H1 (cell line): ENCODE measurements around the gene MUC5B. TPM values are rescaled to one million over a fixed set of nuclear protein-coding genes. Genes with fewer than 3 reads are reported as not detected.

Experiments
- CTCF ChIA-PET: fragments of 300-600 bp; sonication (Branson Sonifier 250); formaldehyde crosslinking; loops from one replicate; lab custom pipeline; 2021; ENCODE audit not compliant: partially characterized antibody; lab: Charles Lee
- POLR2A ChIA-PET: fragments of 300-600 bp; sonication (Branson Sonifier 250); formaldehyde crosslinking; loops from one replicate; lab custom pipeline; 2021; ENCODE audit warnings: inconsistent platforms; ENCODE audit not compliant: partially characterized antibody; lab: Charles Lee
- DNase-seq, 2 experiments: peaks; one replicate each; pipeline versions ENCODE4 v3.0.0 to v3.0.0-alpha.2; 2010 to 2022; ENCODE audit warnings: low spot score in 2 of 2, low read depth in 1 of 2, mixed read lengths in 1 of 2
- FAIRE-seq: peaks from 2 replicates; lab custom pipeline; 2011; peaks lifted over from hg19 to GRCh38; lab: Jason Lieb, UNC
- H2AFZ ChIP-seq: 2 replicates; pipeline ENCODE4 v1.8.1; 2012; ENCODE audit warnings: low read length, inconsistent platforms
- H2AK5ac ChIP-seq: 2 replicates; pipeline ENCODE4 v1.6.1; 2013; ENCODE audit warnings: low read depth, low read length
- H2BK120ac ChIP-seq: replicated peaks from 2 replicates; pipeline ENCODE3; 2013; ENCODE audit warnings: low read depth, low read length, inconsistent platforms
- H2BK12ac ChIP-seq: 2 replicates; pipeline ENCODE4 v1.6.1; 2013; ENCODE audit warnings: low read depth, low read length
- H2BK15ac ChIP-seq: 2 replicates; pipeline ENCODE4 v1.6.1; 2013; ENCODE audit warnings: low read length
- H2BK20ac ChIP-seq: 2 replicates; pipeline ENCODE4 v1.6.1; 2013; ENCODE audit warnings: low read length
- H2BK5ac ChIP-seq: 2 replicates; pipeline ENCODE4 v1.6.1; 2013; ENCODE audit warnings: low read depth, low read length
- H3K14ac ChIP-seq: 2 replicates; pipeline ENCODE4 v1.6.1; 2013; ENCODE audit warnings: inconsistent platforms; ENCODE audit not compliant: insufficient read length
- H3K18ac ChIP-seq: 2 replicates; pipeline ENCODE4 v1.6.1; 2013; ENCODE audit warnings: low read length; ENCODE audit errors: extremely low read depth
- H3K23ac ChIP-seq: 2 replicates; pipeline ENCODE4 v1.6.1; 2013; ENCODE audit warnings: inconsistent platforms; ENCODE audit not compliant: insufficient read length
- H3K23me2 ChIP-seq: 2 replicates; pipeline ENCODE4 v1.6.1; 2013; ENCODE audit warnings: low read depth, low read length
- H3K27ac ChIP-seq: 2 replicates; pipeline ENCODE4 v1.6.1; 2011; ENCODE audit warnings: low read depth, low read length, inconsistent platforms
- H3K27me3 ChIP-seq, 4 experiments: replicated peaks in 1 of 4; 1 replicate in 1 of 4; 2 replicates in 3 of 4; pipeline versions ENCODE4 v1.6.1 to v1.8.1; 2011 to 2013; ENCODE audit warnings: low read length in 3 of 4, mild to moderate bottlenecking in 3 of 4, inconsistent platforms in 2 of 4, mixed read lengths in 2 of 4, moderate library complexity in 1 of 4; ENCODE audit not compliant: control insufficient read depth in 3 of 4, insufficient read depth in 3 of 4; ENCODE audit errors: extremely low read depth in 1 of 4
- H3K36me3 ChIP-seq, 4 experiments: 2 replicates each; pipeline versions ENCODE4 v1.6.1 to v1.8.1; 2011 to 2013; ENCODE audit warnings: mild to moderate bottlenecking in 4 of 4, low read length in 3 of 4, moderate library complexity in 2 of 4, control low read depth in 1 of 4, inconsistent platforms in 1 of 4; ENCODE audit not compliant: insufficient read depth in 4 of 4, control insufficient read depth in 2 of 4
- H3K4ac ChIP-seq: replicated peaks from 2 replicates; pipeline ENCODE3; 2013; ENCODE audit warnings: low read length, low read depth, mixed read lengths, inconsistent platforms; ENCODE audit not compliant: insufficient read length
- H3K4me1 ChIP-seq, 4 experiments: replicated peaks in 1 of 4; 1 replicate in 1 of 4; 2 replicates in 3 of 4; pipeline versions ENCODE4 v1.6.1 to v1.8.1; 2011 to 2013; ENCODE audit warnings: low read length in 3 of 4, inconsistent platforms in 2 of 4, mixed read lengths in 1 of 4; ENCODE audit not compliant: insufficient read depth in 4 of 4, control insufficient read depth in 3 of 4
- H3K4me2 ChIP-seq, 2 experiments: 2 replicates each; pipeline versions ENCODE4 v1.6.1 to v1.8.1; 2011 to 2013; ENCODE audit warnings: low read depth in 2 of 2, low read length in 2 of 2, control low read depth in 1 of 2, inconsistent platforms in 1 of 2, mild to moderate bottlenecking in 1 of 2; ENCODE audit not compliant: insufficient read depth in 1 of 2
- H3K4me3 ChIP-seq, 4 experiments: fragments of 200-600, 300-600 bp in 1 of 4; sonication (generic), shearing (Covaris generic), sonication (Bioruptor Twin) in 1 of 4; 2 replicates each; pipeline versions ENCODE4 v1.5.1 to v1.8.1; 2011 to 2016; ENCODE audit warnings: low read length in 4 of 4, low read depth in 3 of 4, control low read depth in 2 of 4, inconsistent platforms in 2 of 4, mild to moderate bottlenecking in 2 of 4, mixed read lengths in 1 of 4, moderate library complexity in 1 of 4; ENCODE audit not compliant: insufficient read depth in 2 of 4; ENCODE audit errors: extremely low read depth in 1 of 4
- H3K56ac ChIP-seq: replicated peaks from 2 replicates; pipeline ENCODE3; 2013; ENCODE audit warnings: low read depth, mild to moderate bottlenecking, mixed read lengths, low read length, inconsistent platforms; ENCODE audit not compliant: insufficient read length
- H3K79me1 ChIP-seq: 2 replicates; pipeline ENCODE4 v1.6.1; 2013; ENCODE audit warnings: low read depth, low read length, control low read depth
- H3K79me2 ChIP-seq, 2 experiments: 2 replicates each; pipeline versions ENCODE4 v1.6.1 to v1.8.1; 2012 to 2013; ENCODE audit warnings: low read length in 2 of 2, mild to moderate bottlenecking in 2 of 2, inconsistent platforms in 1 of 2; ENCODE audit not compliant: insufficient read depth in 2 of 2, control insufficient read depth in 1 of 2
- H3K9ac ChIP-seq, 4 experiments: replicated peaks in 1 of 4; 1 replicate in 1 of 4; 2 replicates in 3 of 4; pipeline versions ENCODE4 v1.6.1 to v1.8.1; 2011 to 2013; ENCODE audit warnings: low read depth in 3 of 4, low read length in 3 of 4, control low read depth in 2 of 4, mild to moderate bottlenecking in 2 of 4, moderate library complexity in 2 of 4, inconsistent platforms in 1 of 4; ENCODE audit errors: extremely low read depth in 1 of 4
- H3K9me3 ChIP-seq, 2 experiments: 2 replicates each; pipeline versions ENCODE4 v1.6.1 to v1.8.1; 2012 to 2013; ENCODE audit warnings: mild to moderate bottlenecking in 2 of 2, moderate library complexity in 2 of 2, control low read depth in 1 of 2, inconsistent platforms in 1 of 2, low read depth in 1 of 2, low read length in 1 of 2, mixed read lengths in 1 of 2; ENCODE audit not compliant: insufficient read depth in 2 of 2
- H4K20me1 ChIP-seq, 2 experiments: replicated peaks in 1 of 2; 2 replicates each; pipeline versions ENCODE3 to v1.8.1; 2011 to 2013; ENCODE audit warnings: inconsistent platforms in 2 of 2, low read length in 2 of 2, mild to moderate bottlenecking in 1 of 2; ENCODE audit not compliant: insufficient read depth in 2 of 2, control insufficient read depth in 1 of 2
- H4K5ac ChIP-seq: 2 replicates; pipeline ENCODE4 v1.6.1; 2013; ENCODE audit warnings: low read length, low read depth, mixed read lengths, inconsistent platforms; ENCODE audit not compliant: insufficient read length
- H4K8ac ChIP-seq: 2 replicates; pipeline ENCODE4 v1.8.0; 2013; ENCODE audit warnings: mild to moderate bottlenecking, moderate library complexity, low read length, inconsistent platforms; ENCODE audit not compliant: insufficient read depth; ENCODE audit errors: extremely low read depth
- H4K91ac ChIP-seq: replicated peaks from 2 replicates; pipeline ENCODE3; 2013; ENCODE audit warnings: low read length, mixed read lengths, inconsistent platforms; ENCODE audit not compliant: insufficient read length
- ASH2L ChIP-seq: fragments of 200-600, 300-600 bp; sonication (generic); IDR thresholded peaks from one replicate; pipeline ENCODE4 v1.7.1; 2017; ENCODE audit warnings: low read length
- CBX5 ChIP-seq: fragments of 300-800, 300-1000 bp; sonication (generic); IDR thresholded peaks from 2 replicates; pipeline ENCODE4 v1.7.1; 2016; ENCODE audit warnings: antibody characterized with exemption, low read length, low read depth
- CEBPB ChIP-seq: IDR thresholded peaks from 2 replicates; pipeline ENCODE4 v1.6.1; 2012; ENCODE audit warnings: low read depth, low read length
- CREB1 ChIP-seq: IDR thresholded peaks from 2 replicates; pipeline ENCODE4 v1.6.1; 2012; ENCODE audit warnings: inconsistent platforms
- EGR1 ChIP-seq: IDR thresholded peaks from 2 replicates; pipeline ENCODE4 v1.6.1; 2011; ENCODE audit warnings: low read depth, low read length, borderline replicate concordance
- EZH2 ChIP-seq: fragments of 200-600 bp; sonication (generic); IDR thresholded peaks from 2 replicates; pipeline ENCODE4 v1.7.1; 2012; ENCODE audit warnings: low read depth, mild to moderate bottlenecking, moderate library complexity, low read length, inconsistent platforms; ENCODE audit not compliant: severe bottlenecking
- HDAC6 ChIP-seq: IDR thresholded peaks from one replicate; pipeline ENCODE4 v1.7.1; 2012; ENCODE audit warnings: low read depth, mild to moderate bottlenecking, inconsistent platforms, low read length, moderate library complexity
- KDM5A ChIP-seq: fragments of 200-600 bp; IDR thresholded peaks from 2 replicates; pipeline ENCODE4 v1.7.1; 2012; ENCODE audit warnings: mild to moderate bottlenecking, low read length, inconsistent platforms, mixed read lengths
- SAP30 ChIP-seq: fragments of 300-600 bp; sonication (generic); IDR thresholded peaks from 2 replicates; pipeline ENCODE4 v1.7.1; 2012; ENCODE audit warnings: low read length, moderate library complexity, mild to moderate bottlenecking, inconsistent platforms; ENCODE audit not compliant: insufficient read depth, insufficient replicate concordance
- SP4 ChIP-seq: IDR thresholded peaks from 2 replicates; pipeline ENCODE4 v1.6.1; 2012; ENCODE audit warnings: low read length, inconsistent platforms
- TAF7 ChIP-seq: optimal IDR thresholded peaks from 2 replicates; pipeline ENCODE3; 2011; ENCODE audit warnings: low read depth, mild to moderate bottlenecking, inconsistent platforms, low read length, moderate library complexity, borderline replicate concordance
- WGBS, 2 experiments: shearing (Covaris generic) in 1 of 2; methylation state at CpG; one replicate each; pipeline versions ENCODE4 v1.1.6 to v1.1.7; 2013 to 2015; ENCODE audit warnings: low lambda C conversion rate in 2 of 2, mixed read lengths in 2 of 2, inconsistent platforms in 1 of 2, low coverage in 1 of 2, missing lambda C conversion rate in 1 of 2; ENCODE audit not compliant: insufficient replicate concordance in 2 of 2, insufficient coverage in 1 of 2, insufficient read length in 1 of 2; ENCODE audit errors: extremely low coverage in 1 of 2, missing lambda C conversion rate in 1 of 2; 5-methylcytosine and 5-hydroxymethylcytosine counted together
- polyA plus RNA-seq, 7 experiments: library from polyadenylated mRNA; depleted of rRNA in 3 of 7; stranded (reverse) in 5 of 7; unstranded in 2 of 7; fragments of >200 nt in 5 of 7; fragments of 200-250 nt in 2 of 7; gene quantifications; 1 replicate in 5 of 7; 2 replicates in 1 of 7; 4 replicates in 1 of 7; pipeline versions ENCODE4 v1.2.1 to v1.2.3, GENCODE V29; 2011 to 2013; ENCODE audit warnings: missing spikeins in 2 of 7, mixed read lengths in 2 of 7
- total RNA-seq: library from RNA; stranded (reverse); fragmentation: NEBNext Ultra II Directional; extraction: Animal tissue kit (Norgen Biotek cat#: 25700); gene quantifications from 2 replicates; pipeline ENCODE4 v1.2.1, GENCODE V29; 2021

Gene MUC5B
- total and polyA plus RNA-seq, 2 of the 8 experiments (the other 6 are each of a cell fraction or from before 2014, with no cell fraction given) = 0.02 to 0.03 TPM

GRCh38 chr11:1307163-1307870 is 84.5 kb downstream of the MUC5B start:
- H4K5ac ChIP-seq = no peak overlapping the region
- H2AFZ ChIP-seq = no peak overlapping the region
- no peak overlapping the region for H3K4me3 ChIP-seq
- H3K9ac ChIP-seq = no peak overlapping the region
- 0 out of 4 replicates have a peak overlapping the region, but pooled peaks of 1 of the 2 experiments have one; percentile 3 for H3K4me2 ChIP-seq
- DNase-seq (peak in 1 of 2 experiments; percentile 17), FAIRE-seq (no peak)
- no peak overlapping the region for H2BK5ac ChIP-seq
- H3K27ac ChIP-seq = no peak overlapping the region
- POLR2A ChIA-PET = no interaction called here
- no peak overlapping the region for H4K8ac ChIP-seq
- H3K9me3 ChIP-seq = peaks cover 5 to 7% of the 10 kb centered on the region in 2 experiments; a peak in 1 of 4 replicates
- no peak overlapping the region for H2BK15ac ChIP-seq
- H3K4me1 ChIP-seq = peaks cover 0 to 9% (median 5%) of the 10 kb centered on the region in 4 experiments; a peak in 5 of 7 replicates
- no peak overlapping the region for H2BK120ac ChIP-seq
- H4K91ac ChIP-seq = no peak overlapping the region
- H3K27me3 ChIP-seq = no peaks in the 10 kb centered on the region; a peak in 1 of 7 replicates
- peaks cover 4% of the 10 kb centered on the region; the same call in 1 of the 2 replicates for H3K23me2 ChIP-seq
- WGBS, 2 experiments = 95% methylated on average over 21 of the region's 21 CpGs; no CpG with 5 or more reads in 1 of the 2 experiments
- H3K36me3 ChIP-seq = no peaks in the 10 kb centered on the region
- no peak overlapping the region for H2BK12ac ChIP-seq
- H2BK20ac ChIP-seq = no peak overlapping the region
- no peak overlapping the region for H2AK5ac ChIP-seq
- no peak overlapping the region for H3K56ac ChIP-seq
- CTCF ChIA-PET = interaction anchor here (0.9 kb wide), 1 partner anchor 210 kb away, joined by 3 read pairs; no protein-coding TSS in a partner anchor
- H3K14ac ChIP-seq = no peak overlapping the region
- H4K20me1 ChIP-seq = peaks cover 10 to 18% of the 10 kb centered on the region in 2 experiments
- H3K79me1 ChIP-seq = peaks cover 13% of the 10 kb centered on the region
- H3K23ac ChIP-seq = no peak overlapping the region
- no peak overlapping the region for H3K4ac ChIP-seq
- peaks cover 0 to 43% of the 10 kb centered on the region in 2 experiments; a peak in 3 of 4 replicates for H3K79me2 ChIP-seq
- no peak overlapping the region for H3K18ac ChIP-seq
- TF ChIP-seq CBX5 (no peak), CEBPB (no peak), EZH2 (no peak), TAF7 (no peak), SAP30 (no peak), ASH2L (no peak), KDM5A (no peak), SP4 (no peak), EGR1 (no peak), CREB1 (no peak), HDAC6 (no peak)
